Hepatocyte (in vitro differentiated cells): ENCODE data around the gene VPS41.

ENCODE experiments used
- EZH2 ChIP-seq: fragments of 200-600 bp; sonication (generic); IDR thresholded peaks from 2 replicates; pipeline ENCODE4 v1.6.1; 2016; ENCODE audit warnings: antibody characterized with exemption, mild to moderate bottlenecking, borderline replicate concordance
- TF ChIP-seq, protein P1 (sequence below): fragments of 200-600 bp; sonication (generic); IDR thresholded peaks from 2 replicates; pipeline ENCODE4 v1.5.1; 2016; ENCODE audit warnings: antibody characterized with exemption, mild to moderate bottlenecking; ENCODE audit not compliant: poor library complexity

DNA sequence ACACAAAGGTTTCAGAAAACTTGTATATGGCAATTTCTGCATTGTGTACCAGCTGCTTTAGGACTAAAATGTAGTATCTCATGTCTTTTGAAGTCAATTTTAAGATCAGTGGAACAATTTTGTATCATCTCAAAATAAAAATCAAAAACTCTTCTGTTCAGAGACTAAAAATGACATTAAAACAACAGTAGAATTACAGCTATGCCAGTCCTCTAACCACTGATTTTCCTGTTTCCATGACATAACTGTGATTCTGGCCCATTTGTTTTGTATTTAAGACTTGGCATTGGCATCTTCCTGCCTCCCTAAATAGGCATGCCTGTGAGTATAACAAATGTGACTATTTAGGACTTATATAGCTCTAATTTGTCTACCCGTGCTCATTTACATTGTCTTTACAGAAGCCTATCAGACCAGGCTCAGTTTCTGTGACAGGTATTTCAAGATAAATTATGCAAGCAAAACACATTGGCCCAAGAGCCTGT is 29.1 kb upstream of the VPS41 start:
- TF ChIP-seq, protein P1, sequence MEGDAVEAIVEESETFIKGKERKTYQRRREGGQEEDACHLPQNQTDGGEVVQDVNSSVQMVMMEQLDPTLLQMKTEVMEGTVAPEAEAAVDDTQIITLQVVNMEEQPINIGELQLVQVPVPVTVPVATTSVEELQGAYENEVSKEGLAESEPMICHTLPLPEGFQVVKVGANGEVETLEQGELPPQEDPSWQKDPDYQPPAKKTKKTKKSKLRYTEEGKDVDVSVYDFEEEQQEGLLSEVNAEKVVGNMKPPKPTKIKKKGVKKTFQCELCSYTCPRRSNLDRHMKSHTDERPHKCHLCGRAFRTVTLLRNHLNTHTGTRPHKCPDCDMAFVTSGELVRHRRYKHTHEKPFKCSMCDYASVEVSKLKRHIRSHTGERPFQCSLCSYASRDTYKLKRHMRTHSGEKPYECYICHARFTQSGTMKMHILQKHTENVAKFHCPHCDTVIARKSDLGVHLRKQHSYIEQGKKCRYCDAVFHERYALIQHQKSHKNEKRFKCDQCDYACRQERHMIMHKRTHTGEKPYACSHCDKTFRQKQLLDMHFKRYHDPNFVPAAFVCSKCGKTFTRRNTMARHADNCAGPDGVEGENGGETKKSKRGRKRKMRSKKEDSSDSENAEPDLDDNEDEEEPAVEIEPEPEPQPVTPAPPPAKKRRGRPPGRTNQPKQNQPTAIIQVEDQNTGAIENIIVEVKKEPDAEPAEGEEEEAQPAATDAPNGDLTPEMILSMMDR, result no peak
- TF ChIP-seq EZH2, result no peak
